HG03432 (cell line): Measurements from ENCODE around the gene STIP1.
A peak's percentile ranks its signal among the peaks of the same experiment; 100 is the strongest.

Source experiments
- ATAC-seq: cut with Tn5 transposase; IDR thresholded peaks from one replicate; pipeline ENCODE4 v1.9.1; 2021; ENCODE audit warnings: mild to moderate bottlenecking, moderate library complexity; ENCODE audit not compliant: unreplicated experiment

The STIP1 gene

GRCh38 chr11:64220271-64220670 is 34.3 kb downstream of the STIP1 start:
- ATAC-seq: no peak

DNA sequence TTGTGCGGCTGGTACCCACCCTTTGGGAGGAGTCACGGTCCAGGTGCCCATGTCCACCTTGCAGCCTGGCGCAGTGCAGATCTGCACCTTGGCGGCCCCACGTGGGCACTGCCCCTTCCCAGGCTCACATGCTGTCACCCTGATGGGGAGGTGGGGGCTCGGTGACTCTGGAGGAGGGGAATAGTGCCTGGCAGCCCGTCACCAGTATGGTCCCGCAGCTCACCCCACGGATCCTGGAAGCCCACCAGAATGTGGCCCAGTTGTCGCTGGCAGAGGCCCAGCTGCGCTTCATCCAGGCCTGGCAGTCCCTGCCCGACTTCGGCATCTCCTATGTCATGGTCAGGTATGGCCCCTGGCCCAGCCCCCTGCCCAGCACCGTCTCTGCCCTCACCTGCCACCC is 34.8 kb downstream of the STIP1 start:
- ATAC-seq: no peak

DNA sequence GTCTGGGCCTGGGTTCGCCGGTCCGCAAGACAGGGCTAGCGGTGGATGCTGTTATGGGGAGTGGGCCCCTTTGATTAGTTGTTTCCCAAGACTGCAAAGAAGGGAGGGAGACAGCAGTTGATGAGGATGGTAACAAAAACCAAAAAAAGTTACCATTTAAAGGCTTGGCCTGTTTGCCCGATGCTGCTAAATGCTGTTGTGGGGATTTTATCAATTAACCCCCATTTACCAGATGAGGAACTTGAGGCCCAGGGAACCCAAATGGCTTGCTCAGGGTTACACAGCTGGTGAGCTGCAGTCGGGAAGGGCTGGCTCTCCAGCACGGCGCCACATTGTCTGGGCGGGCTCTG is 36.7 kb downstream of the STIP1 start:
- ATAC-seq: no peak

DNA sequence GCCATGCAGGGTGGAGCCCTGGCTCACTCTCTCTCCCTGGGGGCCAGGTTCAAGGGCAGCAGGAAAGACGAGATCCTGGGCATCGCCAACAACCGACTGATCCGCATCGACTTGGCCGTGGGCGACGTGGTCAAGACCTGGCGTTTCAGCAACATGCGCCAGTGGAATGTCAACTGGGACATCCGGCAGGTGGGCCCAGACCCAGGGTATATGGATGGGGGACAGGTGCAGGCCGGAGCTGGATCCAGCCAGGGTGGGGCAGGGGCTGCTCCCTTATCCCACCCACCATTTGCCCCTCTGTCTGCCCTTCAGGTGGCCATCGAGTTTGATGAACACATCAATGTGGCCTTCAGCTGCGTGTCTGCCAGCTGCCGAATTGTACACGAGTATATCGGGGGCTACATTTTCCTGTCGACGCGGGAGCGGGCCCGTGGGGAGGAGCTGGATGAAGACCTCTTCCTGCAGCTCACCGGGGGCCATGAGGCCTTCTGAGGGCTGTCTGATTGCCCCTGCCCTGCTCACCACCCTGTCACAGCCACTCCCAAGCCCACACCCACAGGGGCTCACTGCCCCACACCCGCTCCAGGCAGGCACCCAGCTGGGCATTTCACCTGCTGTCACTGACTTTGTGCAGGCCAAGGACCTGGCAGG is 37.2 kb downstream of the STIP1 start:
- ATAC-seq: no peak

DNA sequence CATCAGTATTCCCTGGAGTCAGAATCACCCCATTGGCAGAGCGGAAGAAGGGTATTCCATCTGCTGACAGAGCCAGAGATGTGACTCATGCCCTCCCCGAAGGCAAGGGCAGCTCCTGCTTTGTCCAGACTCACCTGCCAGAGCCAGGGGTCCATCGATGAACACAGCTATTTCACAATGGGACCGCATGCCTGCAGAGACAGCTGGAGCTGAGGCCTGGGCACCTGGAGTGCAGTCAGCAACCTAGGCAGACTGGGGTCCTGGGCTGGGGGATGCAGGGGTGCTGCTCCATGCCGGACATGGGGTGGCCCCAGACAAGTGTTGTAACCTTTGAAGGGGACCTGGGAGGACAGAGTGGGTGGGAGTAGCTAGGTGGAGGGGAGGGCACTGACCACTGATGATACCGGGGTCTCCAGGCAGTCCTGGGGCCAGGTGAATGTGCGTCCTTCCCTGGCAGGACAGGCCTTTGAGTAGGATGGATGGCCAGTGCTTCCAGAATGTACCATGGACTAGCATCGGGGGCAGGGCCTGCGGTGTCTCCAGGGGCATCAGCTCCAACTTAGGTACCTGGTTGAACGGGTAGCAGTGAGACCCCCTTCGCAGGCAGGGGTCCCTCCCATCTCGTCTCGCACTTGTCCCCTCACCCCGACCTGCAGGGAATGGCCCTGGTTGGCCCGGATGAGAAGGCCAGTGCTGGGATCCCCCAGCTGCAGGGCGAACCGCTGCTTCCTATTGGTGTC is 38.4 kb downstream of the STIP1 start:
- no peak for ATAC-seq

DNA sequence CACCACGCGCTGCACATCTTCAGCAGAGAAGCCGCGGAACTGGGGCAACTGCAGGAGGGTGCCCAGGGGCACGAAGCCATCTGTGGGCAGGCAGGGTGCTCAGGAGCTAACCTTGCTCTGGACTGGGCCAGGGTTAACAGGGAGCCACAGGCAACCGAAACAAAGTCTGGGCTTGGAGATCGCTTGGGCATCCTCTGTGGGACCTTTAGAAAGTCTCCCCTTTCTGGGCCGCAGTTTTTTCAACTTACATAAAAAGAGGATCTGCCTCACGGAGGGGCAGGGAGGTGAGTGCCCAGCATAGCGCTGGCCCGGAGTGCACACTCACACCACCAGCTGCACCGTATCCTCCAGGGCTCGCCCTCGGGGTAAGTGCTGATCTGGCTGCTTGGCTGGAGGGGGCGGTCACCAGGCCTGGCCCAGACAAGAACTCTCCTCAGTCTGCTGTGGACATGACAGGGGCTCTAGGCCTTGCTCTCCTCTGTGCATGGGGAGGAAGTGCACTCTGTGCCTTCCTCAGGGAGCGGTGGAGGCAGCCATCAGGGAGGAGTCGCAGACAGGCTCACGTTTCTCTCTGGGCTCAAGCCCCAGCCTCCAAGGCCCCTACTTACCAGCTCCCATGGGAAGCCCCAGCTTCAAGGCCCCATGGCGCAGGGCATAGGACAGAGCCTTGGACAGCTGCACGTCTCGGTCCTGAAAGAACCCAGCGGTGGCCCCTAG is 39.1 kb downstream of the STIP1 start:
- ATAC-seq: no peak

GRCh38 chr11:64225608-64226506 is 39.9 kb downstream of the STIP1 start, which contains the start of the genes NUDT22 and TRPT1:
NUDT22 (plus strand) TSS chr11:64226274; CDS start chr11:64226653, 379 bp downstream.
TRPT1 (minus strand) TSS chr11:64226186; CDS start chr11:64225860, 326 bp downstream.
- peak; percentile 51 for ATAC-seq

DNA sequence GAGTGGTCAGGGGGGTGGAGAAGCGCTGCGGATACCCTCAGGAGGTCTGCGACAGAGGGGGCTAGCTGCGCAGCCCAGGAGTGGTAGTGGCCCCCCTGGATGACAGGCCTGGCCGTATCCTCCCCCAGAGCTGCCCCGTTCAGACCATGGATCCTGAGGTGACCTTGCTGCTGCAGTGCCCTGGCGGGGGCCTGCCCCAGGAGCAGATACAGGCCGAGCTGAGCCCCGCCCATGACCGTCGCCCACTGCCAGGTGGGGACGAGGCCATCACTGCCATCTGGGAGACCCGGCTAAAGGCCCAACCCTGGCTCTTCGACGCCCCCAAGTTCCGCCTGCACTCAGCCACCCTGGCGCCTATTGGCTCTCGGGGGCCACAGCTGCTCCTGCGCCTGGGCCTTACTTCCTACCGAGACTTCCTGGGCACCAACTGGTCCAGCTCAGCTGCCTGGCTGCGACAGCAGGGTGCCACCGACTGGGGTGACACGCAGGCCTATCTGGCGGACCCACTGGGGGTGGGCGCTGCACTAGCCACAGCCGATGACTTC is 40.6 kb downstream of the STIP1 start:
- peak; percentile 35 for ATAC-seq

GRCh38 chr11:64227405-64227956 is 41.5 kb downstream of the STIP1 start:
- ATAC-seq: no peak

GRCh38 chr11:64229090-64229743 is 43.2 kb downstream of the STIP1 start:
- no peak for ATAC-seq

GRCh38 chr11:64229744-64230170 is 43.8 kb downstream of the STIP1 start:
- ATAC-seq: no peak

GRCh38 chr11:64230171-64230984 is 44.4 kb downstream of the STIP1 start, which contains the start of gene DNAJC4:
DNAJC4 (plus strand) TSS chr11:64230548; CDS start chr11:64230855, 307 bp downstream.
- peak; percentile 38 for ATAC-seq

GRCh38 chr11:64230985-64231365 is 45.0 kb downstream of the STIP1 start:
- no peak for ATAC-seq

- ATAC-seq: no peak
These were observed 45.6 kb downstream of the STIP1 start for GRCh38 chr11:64231546-64231945.

- no peak for ATAC-seq
These were observed 46.4 kb downstream of the STIP1 start for GRCh38 chr11:64232182-64232966.

- ATAC-seq: no peak
These were observed 47.0 kb downstream of the STIP1 start for GRCh38 chr11:64232967-64233315.

DNA sequence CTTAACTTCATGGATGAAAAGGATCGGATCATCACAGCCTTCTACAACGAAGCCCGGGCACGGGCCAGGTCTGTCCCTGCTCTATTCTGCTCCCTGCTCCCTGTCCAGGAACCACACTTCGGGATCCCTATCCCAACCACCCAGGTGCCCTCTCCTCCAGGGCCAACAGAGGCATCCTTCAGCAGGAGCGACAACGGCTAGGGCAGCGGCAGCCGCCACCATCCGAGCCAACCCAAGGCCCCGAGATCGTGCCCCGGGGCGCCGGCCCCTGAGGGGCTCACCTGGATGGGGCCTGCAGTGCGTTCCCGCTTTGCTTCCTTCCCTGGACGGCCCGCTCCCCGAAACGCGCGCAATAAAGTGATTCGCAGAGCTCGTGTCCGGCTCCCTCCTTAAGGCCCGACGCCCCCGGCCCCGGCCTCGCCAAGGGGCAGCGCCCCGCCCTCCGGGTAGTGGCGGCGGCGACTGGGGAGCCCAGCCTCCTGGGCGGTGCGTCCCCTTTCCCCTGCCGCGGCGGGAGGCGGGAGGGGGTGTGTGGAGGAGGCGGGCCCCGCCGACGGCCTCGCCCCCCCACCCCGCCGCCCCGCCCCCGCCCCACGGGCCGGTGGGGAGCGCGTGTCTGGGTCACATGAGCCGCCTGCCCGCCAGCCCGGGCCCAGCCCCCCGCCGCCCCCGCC is 48.1 kb downstream of the STIP1 start, which contains the start of gene VEGFB:
VEGFB (plus strand) TSS at position 672 of the 674 bp plus-strand sequence. CDS start 250 bp downstream, outside the sequence.
- peak; percentile 48 for ATAC-seq
